Thoracic aorta (tissue), 2 donors: ENCODE results near the gene FAM237B. TPM values are rescaled to one million over a fixed set of nuclear protein-coding genes. Genes with fewer than 3 reads are reported as not detected.

ENCODE experiments used
- ATAC-seq: fragments of 150-250 bp; one replicate; pipeline ENCODE4 v1.8.0; 2017; ENCODE audit warnings: low read depth; ENCODE audit not compliant: insufficient number of reproducible peaks, low FRiP score
- DNase-seq: peaks from one replicate; pipeline ENCODE4 v3.0.0-alpha.2; 2020; ENCODE audit warnings: low spot score
- H3K27ac ChIP-seq, 2 donors: fragments of 200-600 bp; sonication (generic); 1 replicate in 1 of 2; 2 replicates in 1 of 2; pipeline ENCODE4 v1.5.1; 2016; ENCODE audit warnings: mild to moderate bottlenecking in 2 of 2, moderate library complexity in 2 of 2
- H3K27me3 ChIP-seq: fragments of 200-600 bp; sonication (generic); replicated peaks from 2 replicates; pipeline ENCODE4 v1.6.0; 2016; ENCODE audit warnings: mild to moderate bottlenecking; ENCODE audit not compliant: insufficient read depth
- H3K36me3 ChIP-seq: fragments of 200-600 bp; sonication (generic); one replicate; pipeline ENCODE4 v1.5.1; 2016
- H3K4me1 ChIP-seq, 2 donors: fragments of 200-600 bp; sonication (generic); 1 replicate in 1 of 2; 2 replicates in 1 of 2; pipeline versions ENCODE4 v1.5.1 to v1.6.0; 2016; ENCODE audit warnings: low read depth in 2 of 2, mild to moderate bottlenecking in 1 of 2; ENCODE audit not compliant: control insufficient read depth in 1 of 2
- H3K4me3 ChIP-seq: fragments of 200-600 bp; sonication (generic); 2 replicates; pipeline ENCODE4 v1.5.1; 2016; ENCODE audit warnings: mild to moderate bottlenecking
- H3K9me3 ChIP-seq: fragments of 200-600 bp; sonication (generic); 2 replicates; pipeline ENCODE4 v1.5.1; 2016
- CTCF ChIP-seq: fragments of 200-600 bp; sonication (generic); IDR thresholded peaks from one replicate; pipeline ENCODE4 v1.5.1; 2019; ENCODE audit warnings: antibody characterized with exemption
- total RNA-seq, 2 donors: library from RNA; depleted of rRNA; stranded (reverse); fragments of >200 nt; gene quantifications; one replicate each; pipeline versions ENCODE4 v1.1.0 to v1.2.3, GENCODE V29; 2016

Gene FAM237B
- total RNA-seq, 2 donors from 2014 or later = not detected

- Histone ChIP-seq H3K9me3 (no peaks in the 10 kb centered on the region), H3K4me1 (no peaks in the 10 kb centered on the region), H3K27me3 (no peaks in the 10 kb centered on the region), H3K27ac (no peak overlapping the region), H3K4me3 (no peak overlapping the region), H3K36me3 (no peaks in the 10 kb centered on the region)
- DNase-seq (no peak), ATAC-seq (no peak)
- TF ChIP-seq CTCF = no peak
These were observed 13.2 kb upstream of the FAM237B start for GRCh38 chr7:90334193-90334843.

DNA sequence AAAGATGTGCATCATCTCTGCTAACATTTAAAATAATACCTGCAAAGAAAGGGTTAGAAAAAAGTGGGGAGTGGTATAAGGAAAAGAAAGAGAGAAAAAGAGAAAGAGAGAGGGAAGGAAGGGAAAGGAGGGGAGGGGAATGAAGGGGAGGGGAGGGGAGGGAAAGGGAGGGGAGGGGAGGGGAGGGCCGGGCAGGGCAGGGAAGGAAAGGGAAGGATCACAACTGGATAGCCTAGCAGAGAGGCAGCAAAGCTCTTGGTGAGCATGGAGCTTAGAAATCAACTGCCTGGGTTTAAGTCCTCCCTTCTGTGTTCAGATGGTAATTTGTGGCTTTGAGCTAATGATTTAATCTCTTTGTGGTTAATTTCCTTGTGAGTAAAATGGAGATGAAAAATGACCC, 5.4 kb upstream of the FAM237B start:
- Histone ChIP-seq H3K36me3 (no peaks in the 10 kb centered on the region), H3K9me3 (no peaks in the 10 kb centered on the region), H3K4me1 (no peaks in the 10 kb centered on the region), H3K27me3 (no peaks in the 10 kb centered on the region), H3K27ac (no peak overlapping the region), H3K4me3 (no peak overlapping the region)
- DNase-seq (no peak), ATAC-seq (no peak)
- no peak for TF ChIP-seq CTCF

DNA sequence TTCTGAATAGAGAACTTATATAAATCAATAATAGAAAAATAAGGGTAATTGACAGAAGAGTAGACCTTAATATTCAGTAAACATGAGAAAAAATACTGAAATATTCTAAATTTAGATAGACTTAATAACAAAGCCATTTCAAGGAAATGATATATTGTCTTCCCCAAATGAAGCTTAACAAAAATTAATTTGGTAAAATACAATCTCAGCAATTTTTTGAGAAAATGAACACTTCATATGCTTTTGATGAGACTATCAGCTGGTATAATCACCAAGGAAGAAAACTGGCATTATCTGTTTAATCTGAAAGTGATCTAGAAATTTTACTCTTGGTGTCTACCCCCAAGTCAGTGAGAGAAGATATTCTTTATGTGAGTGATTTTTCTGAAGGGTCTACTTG, 1.7 kb upstream of the FAM237B start:
- peaks cover 0 to 8% of the 10 kb centered on the region in 2 donors for H3K4me1 ChIP-seq
- H3K36me3 ChIP-seq = no peaks in the 10 kb centered on the region
- H3K27me3 ChIP-seq = no peaks in the 10 kb centered on the region
- no peak overlapping the region for H3K4me3 ChIP-seq
- no peaks in the 10 kb centered on the region for H3K9me3 ChIP-seq
- DNase-seq = no peak
- no peak for TF ChIP-seq CTCF
- no peak for ATAC-seq
- H3K27ac ChIP-seq = no peak overlapping the region

- DNase-seq (no peak), ATAC-seq (no peak)
- TF ChIP-seq CTCF = no peak
- H3K4me1 ChIP-seq = peaks cover 0 to 8% of the 10 kb centered on the region in 2 donors
- H3K27ac ChIP-seq = no peak overlapping the region
- no peaks in the 10 kb centered on the region for H3K27me3 ChIP-seq
- H3K36me3 ChIP-seq = no peaks in the 10 kb centered on the region
- H3K9me3 ChIP-seq = no peaks in the 10 kb centered on the region
- no peak overlapping the region for H3K4me3 ChIP-seq
These were observed 695 bp downstream of the FAM237B start for GRCh38 chr7:90320418-90320800.

DNA sequence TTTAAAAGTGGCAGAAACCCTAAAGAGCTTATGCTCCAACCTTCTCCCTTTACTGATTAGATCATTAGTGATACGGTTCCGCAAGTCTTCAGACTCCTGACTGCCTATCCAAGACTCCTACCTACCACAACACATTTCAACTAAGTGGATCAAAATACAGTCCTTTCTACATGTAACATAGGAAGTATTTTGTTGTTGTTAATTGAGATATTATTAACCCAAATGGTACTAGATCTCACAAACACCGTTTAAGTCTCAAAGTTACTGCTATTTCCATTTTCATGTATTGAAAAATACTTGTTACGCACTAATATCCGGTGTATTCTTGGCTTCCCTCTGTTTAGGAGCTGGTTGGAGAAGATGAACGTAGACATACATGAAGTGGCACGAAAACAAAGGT, 1.1 kb downstream of the FAM237B start:
- ATAC-seq (no peak), DNase-seq (no peak)
- H3K27me3 ChIP-seq = no peaks in the 10 kb centered on the region
- H3K27ac ChIP-seq = no peak overlapping the region
- no peak for TF ChIP-seq CTCF
- peaks cover 0 to 8% of the 10 kb centered on the region in 2 donors for H3K4me1 ChIP-seq
- no peak overlapping the region for H3K4me3 ChIP-seq
- H3K36me3 ChIP-seq = no peaks in the 10 kb centered on the region
- no peaks in the 10 kb centered on the region for H3K9me3 ChIP-seq
